ENCODE results near the gene MYL9. TPM values are rescaled to one million over a fixed set of nuclear protein-coding genes. Genes with fewer than 3 reads are reported as not detected.

MYL9 gene
- total and polyA plus RNA-seq, 2 of the 4 experiments (the other 2 are of a cell fraction), result 97.5 to 425 TPM

DNA sequence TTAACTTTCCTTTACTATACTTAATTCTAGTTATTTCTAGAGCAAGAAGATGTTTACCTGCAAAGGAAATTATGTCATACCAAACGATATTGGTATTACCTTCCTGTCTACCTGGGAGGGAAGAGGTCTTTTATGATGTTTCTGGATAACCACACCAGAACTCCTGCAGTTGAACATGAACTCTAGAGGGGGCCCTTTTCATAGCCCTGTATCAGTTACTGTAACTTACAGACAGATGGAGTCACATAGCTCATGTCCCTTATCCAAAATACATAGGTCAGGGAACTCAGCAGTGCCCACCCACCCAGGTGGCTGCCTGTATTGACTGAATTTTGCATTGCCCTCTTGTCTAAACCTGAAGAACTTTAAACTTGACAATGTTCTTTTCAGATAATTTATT, 35.1 kb upstream of the MYL9 start:
- H3K56ac ChIP-seq (ENCODE audit: extremely low read depth, insufficient read depth, low read length), result no peak overlapping the region
- no peak overlapping the region for H2BK20ac ChIP-seq (ENCODE audit: low read depth, low read length)
- no peak overlapping the region for H2AK5ac ChIP-seq (ENCODE audit: low read depth, low read length)
- TF ChIP-seq MXI1 (IDR thresholded peaks at IDR 0.05; ENCODE audit: borderline replicate concordance, low read depth, low read length), result no peak
- TF ChIP-seq MAZ (IDR thresholded peaks at IDR 0.05; ENCODE audit: borderline replicate concordance, low read depth, low read length), result no peak
- TF ChIP-seq, protein P1, sequence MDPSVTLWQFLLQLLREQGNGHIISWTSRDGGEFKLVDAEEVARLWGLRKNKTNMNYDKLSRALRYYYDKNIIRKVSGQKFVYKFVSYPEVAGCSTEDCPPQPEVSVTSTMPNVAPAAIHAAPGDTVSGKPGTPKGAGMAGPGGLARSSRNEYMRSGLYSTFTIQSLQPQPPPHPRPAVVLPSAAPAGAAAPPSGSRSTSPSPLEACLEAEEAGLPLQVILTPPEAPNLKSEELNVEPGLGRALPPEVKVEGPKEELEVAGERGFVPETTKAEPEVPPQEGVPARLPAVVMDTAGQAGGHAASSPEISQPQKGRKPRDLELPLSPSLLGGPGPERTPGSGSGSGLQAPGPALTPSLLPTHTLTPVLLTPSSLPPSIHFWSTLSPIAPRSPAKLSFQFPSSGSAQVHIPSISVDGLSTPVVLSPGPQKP (IDR thresholded peaks at IDR 0.05; ENCODE audit: borderline replicate concordance, low read depth, low read length), result no peak
- TF ChIP-seq CHD1 (IDR thresholded peaks at IDR 0.05; ENCODE audit: low read depth, low read length), result no peak
- TF ChIP-seq RAD21 (IDR thresholded peaks at IDR 0.05; ENCODE audit: low read length), result peak; percentile 37
- TF ChIP-seq, protein P2, sequence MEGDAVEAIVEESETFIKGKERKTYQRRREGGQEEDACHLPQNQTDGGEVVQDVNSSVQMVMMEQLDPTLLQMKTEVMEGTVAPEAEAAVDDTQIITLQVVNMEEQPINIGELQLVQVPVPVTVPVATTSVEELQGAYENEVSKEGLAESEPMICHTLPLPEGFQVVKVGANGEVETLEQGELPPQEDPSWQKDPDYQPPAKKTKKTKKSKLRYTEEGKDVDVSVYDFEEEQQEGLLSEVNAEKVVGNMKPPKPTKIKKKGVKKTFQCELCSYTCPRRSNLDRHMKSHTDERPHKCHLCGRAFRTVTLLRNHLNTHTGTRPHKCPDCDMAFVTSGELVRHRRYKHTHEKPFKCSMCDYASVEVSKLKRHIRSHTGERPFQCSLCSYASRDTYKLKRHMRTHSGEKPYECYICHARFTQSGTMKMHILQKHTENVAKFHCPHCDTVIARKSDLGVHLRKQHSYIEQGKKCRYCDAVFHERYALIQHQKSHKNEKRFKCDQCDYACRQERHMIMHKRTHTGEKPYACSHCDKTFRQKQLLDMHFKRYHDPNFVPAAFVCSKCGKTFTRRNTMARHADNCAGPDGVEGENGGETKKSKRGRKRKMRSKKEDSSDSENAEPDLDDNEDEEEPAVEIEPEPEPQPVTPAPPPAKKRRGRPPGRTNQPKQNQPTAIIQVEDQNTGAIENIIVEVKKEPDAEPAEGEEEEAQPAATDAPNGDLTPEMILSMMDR (conservative IDR thresholded peaks at IDR 0.05; ENCODE audit: low read depth, low read length), result peak; percentile 38
- in situ Hi-C loops (cut with MboI; ENCODE audit: low sequenced_read_pairs), result no loop called here
- H2AFZ ChIP-seq (replicated peaks; ENCODE audit: low read length, poor library complexity), result no peak overlapping the region
- ChIA-PET CTCF (interaction anchor here (0.6 to 1.3 kb wide), 2 partner anchors 8 to 71 kb away, joined by 4 to 14 read pairs; no protein-coding TSS in a partner anchor), POLR2A (ENCODE audit: unreplicated experiment) (no interaction called here)
- H3K4ac ChIP-seq (ENCODE audit: low read depth, low read length), result no peak overlapping the region
- H3K36me3 ChIP-seq (ENCODE audit: control insufficient read depth, insufficient read depth, low read length), result peaks cover 37% of the 10 kb centered on the region
- no peak overlapping the region for H3K9ac ChIP-seq (ENCODE audit: low read depth, low read length)
- H3K79me1 ChIP-seq (ENCODE audit: low read depth in 1 of 2, low read length in 2 of 2), result peaks cover 27 to 64% of the 10 kb centered on the region in 2 experiments
- H3K4me1 ChIP-seq (ENCODE audit: control insufficient read depth, insufficient read depth, low read length), result no peaks in the 10 kb centered on the region
- no CpG with 5 or more reads among the region's 1 CpG for WGBS, 2 experiments (ENCODE audit: extremely low coverage in 2 of 2, insufficient read length in 1 of 2)
- no peaks in the 10 kb centered on the region for H3K27me3 ChIP-seq (ENCODE audit: control insufficient read depth, insufficient read depth, low read length)
- H4K91ac ChIP-seq (ENCODE audit: insufficient read depth, low read depth, low read length), result no peak overlapping the region
- no TSS peak for BruUV-seq (replicated peaks)
- H2AK9ac ChIP-seq (replicated peaks; ENCODE audit: low read depth, low read length, poor library complexity), result no peak overlapping the region
- H4K20me1 ChIP-seq (ENCODE audit: insufficient read depth, low read length), result peaks cover 48% of the 10 kb centered on the region
- H3K9me1 ChIP-seq (ENCODE audit: insufficient read depth, low read length), result peaks cover 7% of the 10 kb centered on the region
- no peak overlapping the region for H4K5ac ChIP-seq (ENCODE audit: low read depth, low read length)
- intact Hi-C loops (cut with micrococcal nuclease), result no loop called here
- no peak overlapping the region for H3K4me2 ChIP-seq (ENCODE audit: low read depth, low read length)
- no peaks in the 10 kb centered on the region for H3K9me3 ChIP-seq (ENCODE audit: control insufficient read depth, insufficient read depth, low read length)
- DNase-seq (no peak), ATAC-seq (ENCODE audit: low read depth) (peak; percentile 49)
- no peak overlapping the region for H4K8ac ChIP-seq (ENCODE audit: low read depth in 2 of 2, low read length in 2 of 2)
- dilution Hi-C loops (cut with HindIII; ENCODE audit: low sequenced_read_pairs, unreplicated experiment), result no loop called here
- no peak overlapping the region for H2BK120ac ChIP-seq (ENCODE audit: low read depth, low read length)
- H2BK15ac ChIP-seq (ENCODE audit: low read depth, low read length), result no peak overlapping the region
- H3K23ac ChIP-seq (ENCODE audit: low read depth, low read length), result no peak overlapping the region
- H3K4me3 ChIP-seq (ENCODE audit: insufficient read depth, low read depth, low read length), result no peak overlapping the region
- H2BK5ac ChIP-seq (ENCODE audit: low read depth, low read length, poor library complexity, severe bottlenecking), result no peak overlapping the region
- no peak overlapping the region for H3K27ac ChIP-seq (ENCODE audit: insufficient read depth, low read length)
- no peak overlapping the region for H3K14ac ChIP-seq (replicated peaks; ENCODE audit: low read depth, low read length)
- H3K18ac ChIP-seq (ENCODE audit: low read depth, low read length), result no peak overlapping the region
